ENCODE measurements around the gene LRAT.
"Not testable (repeated sequence)": the region's sequence is repeated elsewhere in the genome, so short reads cannot be mapped to it uniquely, and the experiment has no call there.

LRAT gene

DNA sequence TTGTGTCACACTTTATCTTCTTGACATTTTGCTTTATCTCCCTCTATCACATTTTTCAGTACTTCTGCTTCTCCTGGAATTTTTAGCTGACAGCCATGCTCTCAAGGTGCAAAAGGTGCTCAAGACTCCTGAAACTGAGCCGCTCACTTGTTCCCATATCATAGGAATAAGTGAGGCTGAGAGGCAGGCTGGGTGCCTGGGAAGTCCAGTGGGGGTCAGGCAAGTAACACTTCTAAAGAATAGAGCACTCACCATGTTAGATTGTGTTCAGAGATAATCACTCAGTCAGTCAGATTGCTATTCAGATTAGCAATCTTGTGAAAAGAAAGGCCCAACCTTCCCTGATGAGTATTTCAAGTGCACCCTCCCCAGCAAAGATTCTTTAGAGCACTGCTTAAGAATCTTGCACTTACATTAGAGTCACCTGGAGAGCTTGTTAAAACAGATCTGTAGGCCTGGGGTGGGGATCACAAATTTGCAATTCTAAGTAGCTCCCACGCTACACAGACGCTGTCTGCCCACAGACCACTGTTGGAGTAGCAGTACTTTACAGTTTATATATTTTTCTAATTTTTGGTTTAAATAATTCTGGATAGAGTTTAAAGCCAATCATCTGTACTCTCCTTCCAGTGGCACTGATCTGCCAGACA is 23.1 kb upstream of the LRAT start:
- Histone ChIP-seq H3K4me3 (no peak overlapping the region), H3K27ac (no peak overlapping the region)
- no peak for DNase-seq (ENCODE audit: low spot score)
- TF ChIP-seq, protein P1, sequence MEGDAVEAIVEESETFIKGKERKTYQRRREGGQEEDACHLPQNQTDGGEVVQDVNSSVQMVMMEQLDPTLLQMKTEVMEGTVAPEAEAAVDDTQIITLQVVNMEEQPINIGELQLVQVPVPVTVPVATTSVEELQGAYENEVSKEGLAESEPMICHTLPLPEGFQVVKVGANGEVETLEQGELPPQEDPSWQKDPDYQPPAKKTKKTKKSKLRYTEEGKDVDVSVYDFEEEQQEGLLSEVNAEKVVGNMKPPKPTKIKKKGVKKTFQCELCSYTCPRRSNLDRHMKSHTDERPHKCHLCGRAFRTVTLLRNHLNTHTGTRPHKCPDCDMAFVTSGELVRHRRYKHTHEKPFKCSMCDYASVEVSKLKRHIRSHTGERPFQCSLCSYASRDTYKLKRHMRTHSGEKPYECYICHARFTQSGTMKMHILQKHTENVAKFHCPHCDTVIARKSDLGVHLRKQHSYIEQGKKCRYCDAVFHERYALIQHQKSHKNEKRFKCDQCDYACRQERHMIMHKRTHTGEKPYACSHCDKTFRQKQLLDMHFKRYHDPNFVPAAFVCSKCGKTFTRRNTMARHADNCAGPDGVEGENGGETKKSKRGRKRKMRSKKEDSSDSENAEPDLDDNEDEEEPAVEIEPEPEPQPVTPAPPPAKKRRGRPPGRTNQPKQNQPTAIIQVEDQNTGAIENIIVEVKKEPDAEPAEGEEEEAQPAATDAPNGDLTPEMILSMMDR (IDR thresholded peaks at IDR 0.05) = no peak

DNA sequence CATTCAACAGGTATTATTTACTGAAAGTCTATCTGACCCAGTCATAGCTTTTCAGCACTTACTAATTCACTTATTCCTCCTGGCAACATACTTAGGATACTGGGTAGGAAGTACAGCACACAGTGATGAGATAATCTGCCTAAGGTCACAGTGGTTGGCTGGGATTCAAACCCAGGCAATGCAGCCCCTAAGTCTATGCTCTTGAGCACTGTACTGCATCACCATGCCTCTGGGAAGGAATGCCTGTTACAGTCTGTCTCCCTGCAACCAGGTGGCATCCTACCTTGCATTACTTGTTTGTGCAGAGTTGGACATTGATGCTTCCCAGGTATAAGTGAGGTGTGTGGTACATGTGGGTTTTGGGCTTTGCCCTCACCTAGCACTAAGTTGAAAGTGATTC is 21.5 kb upstream of the LRAT start:
- no peak overlapping the region for H3K27ac ChIP-seq
- TF ChIP-seq, protein P1 (IDR thresholded peaks at IDR 0.05) = no peak
- no peak for DNase-seq (ENCODE audit: low spot score)
- no peak overlapping the region for H3K4me3 ChIP-seq

DNA sequence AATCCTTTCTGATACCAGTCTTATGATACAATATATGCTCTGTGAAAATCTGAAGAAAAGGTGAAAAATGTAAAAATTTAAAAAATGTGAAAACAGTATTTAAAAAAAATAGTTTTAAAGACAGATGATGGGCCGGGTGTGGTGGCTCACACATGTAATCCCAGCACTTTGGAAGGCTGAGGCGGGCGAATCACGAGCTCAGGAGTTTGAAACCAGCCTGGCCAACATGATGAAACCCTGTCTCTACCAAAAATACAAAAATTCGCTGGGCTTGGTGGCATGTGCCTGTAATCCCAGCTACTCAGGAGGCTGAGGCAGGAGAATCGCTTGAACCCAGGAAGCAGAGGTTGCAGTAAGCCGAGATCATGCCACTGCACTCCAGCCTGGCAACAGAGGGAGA is 20.2 kb upstream of the LRAT start:
- not testable (repeated sequence) for DNase-seq (ENCODE audit: low spot score); H3K4me3 ChIP-seq; H3K27ac ChIP-seq

DNA sequence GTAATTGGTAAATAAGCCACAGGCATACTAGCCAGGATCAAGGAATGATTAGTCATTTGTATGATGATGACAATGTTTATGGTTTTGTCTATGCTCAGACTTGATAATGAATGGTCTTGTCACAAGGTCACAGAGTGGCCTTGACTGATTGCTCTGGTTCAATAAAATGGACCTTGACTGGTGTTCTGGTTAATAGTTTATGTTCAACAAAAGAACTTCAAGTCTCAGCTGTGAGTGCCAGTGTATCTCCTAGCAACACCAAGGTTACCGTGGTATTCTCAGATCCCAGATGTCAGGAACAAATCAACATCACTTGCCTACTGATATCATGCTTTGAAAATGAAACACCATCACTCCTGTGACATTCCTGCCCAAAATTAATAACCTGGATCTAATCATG is 16.3 kb upstream of the LRAT start:
- no peak overlapping the region for H3K4me3 ChIP-seq
- TF ChIP-seq, protein P1 (IDR thresholded peaks at IDR 0.05) = no peak
- DNase-seq (ENCODE audit: low spot score) = no peak
- H3K27ac ChIP-seq = no peak overlapping the region

DNA sequence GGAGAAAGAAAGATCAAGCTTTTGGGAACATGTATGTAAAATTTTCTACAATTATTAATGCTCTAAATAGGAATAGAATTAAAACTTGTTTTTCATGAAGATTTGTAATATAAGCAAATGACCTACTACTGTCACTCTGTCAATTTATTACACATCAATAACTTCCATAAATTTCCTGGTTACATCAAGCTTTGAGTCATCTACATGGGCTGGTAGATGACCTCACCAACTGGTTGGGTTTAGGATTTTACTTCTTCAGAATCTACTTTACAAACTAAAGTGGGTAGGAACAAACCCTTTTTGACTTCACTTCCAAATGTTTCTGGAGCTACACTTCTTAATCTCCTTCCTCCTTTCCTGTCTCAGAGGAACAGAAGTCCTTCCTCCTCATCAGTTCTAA is 12.0 kb upstream of the LRAT start:
- no peak for DNase-seq (ENCODE audit: low spot score)
- no peak overlapping the region for H3K4me3 ChIP-seq
- TF ChIP-seq, protein P1 (IDR thresholded peaks at IDR 0.05) = no peak
- no peak overlapping the region for H3K27ac ChIP-seq

DNA sequence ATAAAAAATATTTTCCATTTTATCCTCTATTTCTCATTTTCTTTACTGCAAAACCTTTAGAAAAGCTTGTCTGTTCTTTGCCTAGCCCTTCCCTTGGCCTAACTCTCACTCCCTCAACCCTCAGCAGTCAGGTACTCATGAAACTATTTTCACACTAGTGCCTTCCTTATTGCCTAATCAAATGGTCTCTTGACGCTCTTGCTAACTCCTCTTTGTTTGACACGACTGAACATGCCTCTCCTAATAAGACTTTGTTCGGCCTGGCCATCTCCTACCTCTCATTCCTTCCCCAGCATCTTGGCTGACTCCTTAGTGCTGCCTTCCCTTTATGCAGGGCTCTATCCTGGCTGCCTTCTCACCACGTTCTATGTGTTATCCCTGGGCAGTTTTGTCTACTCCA is 11.1 kb upstream of the LRAT start:
- TF ChIP-seq, protein P1 (IDR thresholded peaks at IDR 0.05) = no peak
- no peak overlapping the region for H3K27ac ChIP-seq
- no peak for DNase-seq (ENCODE audit: low spot score)
- no peak overlapping the region for H3K4me3 ChIP-seq

DNA sequence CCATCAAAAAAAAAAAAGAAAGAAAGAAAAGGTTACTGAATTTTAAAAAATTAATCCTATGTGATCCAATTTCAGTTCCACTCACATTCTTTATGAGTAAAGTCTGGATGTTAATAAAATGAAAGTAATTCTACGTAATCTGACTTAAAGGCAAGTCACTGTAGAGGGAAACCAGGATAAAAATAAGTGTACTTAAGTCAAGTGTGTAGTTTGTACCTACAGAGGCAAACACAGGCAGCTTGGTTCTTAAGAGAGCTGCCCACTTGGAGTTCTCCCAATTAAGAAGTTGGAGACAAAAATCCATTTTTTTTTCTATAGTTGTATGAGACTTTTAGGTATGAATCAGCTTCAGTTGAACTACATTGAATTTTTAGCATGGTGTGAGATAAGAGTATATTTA is 7.0 kb upstream of the LRAT start:
- TF ChIP-seq, protein P1 (IDR thresholded peaks at IDR 0.05) = no peak
- no peak overlapping the region for H3K27ac ChIP-seq
- no peak overlapping the region for H3K4me3 ChIP-seq
- DNase-seq (ENCODE audit: low spot score) = no peak

All from coronary artery (tissue), 2 donors.